TTC549 (cell line): ENCODE data around the gene LSR.

Experiments
- FAIRE-seq: peaks from 2 replicates; lab custom pipeline; 2012; peaks lifted over from hg19 to GRCh38; lab: Jason Lieb, UNC

Gene LSR, protein sequence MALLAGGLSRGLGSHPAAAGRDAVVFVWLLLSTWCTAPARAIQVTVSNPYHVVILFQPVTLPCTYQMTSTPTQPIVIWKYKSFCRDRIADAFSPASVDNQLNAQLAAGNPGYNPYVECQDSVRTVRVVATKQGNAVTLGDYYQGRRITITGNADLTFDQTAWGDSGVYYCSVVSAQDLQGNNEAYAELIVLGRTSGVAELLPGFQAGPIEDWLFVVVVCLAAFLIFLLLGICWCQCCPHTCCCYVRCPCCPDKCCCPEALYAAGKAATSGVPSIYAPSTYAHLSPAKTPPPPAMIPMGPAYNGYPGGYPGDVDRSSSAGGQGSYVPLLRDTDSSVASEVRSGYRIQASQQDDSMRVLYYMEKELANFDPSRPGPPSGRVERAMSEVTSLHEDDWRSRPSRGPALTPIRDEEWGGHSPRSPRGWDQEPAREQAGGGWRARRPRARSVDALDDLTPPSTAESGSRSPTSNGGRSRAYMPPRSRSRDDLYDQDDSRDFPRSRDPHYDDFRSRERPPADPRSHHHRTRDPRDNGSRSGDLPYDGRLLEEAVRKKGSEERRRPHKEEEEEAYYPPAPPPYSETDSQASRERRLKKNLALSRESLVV

DNA sequence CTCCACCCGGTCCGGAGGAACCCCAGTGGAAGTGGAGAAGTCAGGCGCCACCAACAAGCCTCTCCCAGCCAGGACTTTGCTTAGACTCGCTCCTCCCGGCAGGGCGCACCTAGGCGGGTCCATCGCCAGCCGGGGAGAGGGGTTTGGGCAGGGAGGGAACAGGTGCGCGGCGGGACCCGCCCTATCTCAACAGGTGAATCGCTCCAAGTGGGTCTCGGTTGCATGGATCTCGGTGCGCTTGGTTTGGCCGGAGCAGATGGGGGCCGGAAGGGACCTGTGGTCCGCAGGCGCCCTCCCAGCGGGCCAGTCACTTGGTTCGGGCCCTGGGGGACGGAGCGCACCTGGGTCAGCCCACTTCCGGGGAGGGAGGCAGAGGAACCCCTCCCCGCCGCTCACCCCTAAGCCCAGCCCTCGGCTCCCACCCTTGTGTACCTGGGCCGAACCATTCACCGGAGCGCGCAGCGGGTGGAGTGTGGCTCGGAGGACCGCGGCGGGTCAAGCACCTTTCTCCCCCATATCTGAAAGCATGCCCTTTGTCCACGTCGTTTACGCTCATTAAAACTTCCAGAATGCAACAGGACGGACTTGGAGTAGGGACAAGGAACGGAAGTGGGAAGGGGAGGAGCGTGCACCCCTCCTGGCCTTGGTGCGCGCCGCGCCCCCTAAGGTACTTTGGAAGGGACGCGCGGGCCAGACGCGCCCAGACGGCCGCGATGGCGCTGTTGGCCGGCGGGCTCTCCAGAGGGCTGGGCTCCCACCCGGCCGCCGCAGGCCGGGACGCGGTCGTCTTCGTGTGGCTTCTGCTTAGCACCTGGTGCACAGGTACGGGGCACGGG lies at the start of gene LSR:
Gene LSR (plus strand): TSS at position 693 of the 836 bp plus-strand sequence. CDS start 21 bp downstream, at position 714.
- no peak for FAIRE-seq

DNA sequence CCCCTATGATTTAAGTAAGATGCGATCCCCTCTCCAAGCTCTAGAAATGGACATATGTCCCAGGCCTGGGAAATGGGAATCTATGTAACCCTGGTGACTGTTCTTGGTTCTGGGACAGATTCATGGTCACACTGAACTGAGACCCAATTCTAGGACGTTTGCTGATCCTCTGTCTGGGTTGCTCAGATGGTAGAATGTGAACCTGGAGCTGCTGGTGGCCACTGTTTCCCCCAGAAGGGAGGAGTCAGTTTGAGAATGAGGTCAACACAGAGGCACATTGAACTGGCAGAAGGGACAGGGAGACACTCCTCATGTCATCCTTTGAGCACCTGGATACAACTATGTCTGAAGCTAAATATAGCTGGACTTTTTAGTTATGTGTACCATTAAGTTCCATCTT lies 49.3 kb upstream of the LSR start:
- no peak for FAIRE-seq

DNA sequence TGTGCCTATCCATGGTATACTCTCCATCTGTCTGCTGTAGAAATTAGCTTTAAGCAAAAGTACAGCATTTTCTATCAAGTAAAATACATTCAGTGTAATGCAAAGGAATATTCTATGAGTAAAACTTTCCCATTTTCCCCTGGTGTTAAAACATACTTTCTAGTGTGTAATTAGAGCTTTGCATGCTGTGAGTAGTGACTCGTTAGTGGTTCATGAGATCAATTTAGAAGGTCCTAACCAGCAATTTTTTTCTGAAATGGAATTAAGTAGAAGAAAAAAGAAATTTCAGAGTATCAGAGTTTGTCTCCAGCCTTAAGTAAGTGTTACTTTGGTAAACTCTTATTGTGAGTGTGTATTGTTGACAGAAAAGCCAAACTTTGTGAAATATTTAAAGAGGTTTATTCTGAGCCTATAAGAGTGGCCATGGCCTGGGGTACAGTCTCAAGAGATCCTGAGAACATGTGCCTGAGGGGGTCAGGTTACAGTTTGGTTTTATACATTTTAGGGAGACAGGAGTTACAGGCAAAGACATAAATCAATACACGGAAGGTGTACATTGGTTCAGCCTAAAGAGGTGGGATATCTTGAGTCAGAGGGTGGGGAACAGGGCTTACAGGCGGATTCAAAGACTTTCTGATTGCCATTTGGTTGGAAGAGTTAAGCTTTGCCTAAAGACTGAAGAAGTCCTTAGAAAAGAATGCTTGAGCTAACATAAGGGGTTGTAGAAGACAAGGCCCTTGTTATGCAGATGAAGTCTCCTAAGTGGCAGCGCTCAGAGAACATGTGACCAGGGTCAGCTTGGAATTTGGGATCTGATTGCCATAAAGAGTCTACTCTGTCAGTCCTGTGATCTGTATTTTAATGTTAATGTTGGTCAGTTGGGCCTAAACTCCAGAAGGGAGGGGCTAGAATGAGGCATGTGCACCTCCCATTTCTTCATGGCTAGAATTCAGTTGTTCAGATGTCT lies 45.8 kb upstream of the LSR start:
- no peak for FAIRE-seq

DNA sequence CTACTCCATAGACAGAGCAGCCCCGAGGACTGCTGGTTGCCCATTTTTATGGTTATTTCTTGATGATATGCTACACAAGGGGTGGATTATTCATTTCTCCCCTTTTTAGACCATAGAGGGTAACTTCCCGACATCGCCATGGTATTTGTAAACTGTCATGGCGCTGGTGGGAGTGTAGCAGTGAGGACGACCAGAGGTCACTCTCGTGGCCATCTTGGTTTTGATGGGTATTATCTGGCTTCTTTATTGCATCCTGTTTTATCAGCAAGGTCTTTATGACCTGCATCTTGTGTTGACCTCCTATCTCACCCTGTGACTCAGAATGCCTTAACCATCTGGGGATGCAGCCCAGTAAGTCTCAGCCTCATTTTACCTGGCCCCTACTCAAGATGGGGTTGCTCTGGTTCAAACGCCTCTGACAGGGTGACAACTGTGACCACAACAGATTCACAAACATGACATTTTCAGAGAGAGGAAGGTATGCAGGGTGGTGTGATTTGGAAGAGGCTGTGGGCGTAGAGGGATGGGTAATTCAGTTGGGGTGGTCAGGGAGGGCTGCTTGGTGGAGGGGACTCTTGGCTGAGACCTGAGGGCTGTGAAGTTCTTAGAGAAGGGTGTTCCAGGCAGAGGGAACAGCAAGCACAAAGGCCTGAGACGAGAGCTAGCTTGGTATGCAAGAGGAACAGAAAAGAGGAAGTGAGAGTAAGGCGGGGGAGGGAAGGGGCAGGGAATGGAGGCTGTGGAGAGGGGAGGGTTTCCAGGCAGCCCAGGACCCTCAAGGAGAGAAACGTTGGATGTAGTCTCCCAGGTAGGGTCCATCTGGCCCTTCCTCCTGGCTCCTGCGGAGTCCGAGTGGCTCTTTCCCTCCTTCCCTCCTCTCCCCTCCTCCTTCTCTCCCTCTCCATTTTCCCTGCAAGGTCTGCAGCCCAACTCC lies 43.7 kb upstream of the LSR start:
- no peak for FAIRE-seq

DNA sequence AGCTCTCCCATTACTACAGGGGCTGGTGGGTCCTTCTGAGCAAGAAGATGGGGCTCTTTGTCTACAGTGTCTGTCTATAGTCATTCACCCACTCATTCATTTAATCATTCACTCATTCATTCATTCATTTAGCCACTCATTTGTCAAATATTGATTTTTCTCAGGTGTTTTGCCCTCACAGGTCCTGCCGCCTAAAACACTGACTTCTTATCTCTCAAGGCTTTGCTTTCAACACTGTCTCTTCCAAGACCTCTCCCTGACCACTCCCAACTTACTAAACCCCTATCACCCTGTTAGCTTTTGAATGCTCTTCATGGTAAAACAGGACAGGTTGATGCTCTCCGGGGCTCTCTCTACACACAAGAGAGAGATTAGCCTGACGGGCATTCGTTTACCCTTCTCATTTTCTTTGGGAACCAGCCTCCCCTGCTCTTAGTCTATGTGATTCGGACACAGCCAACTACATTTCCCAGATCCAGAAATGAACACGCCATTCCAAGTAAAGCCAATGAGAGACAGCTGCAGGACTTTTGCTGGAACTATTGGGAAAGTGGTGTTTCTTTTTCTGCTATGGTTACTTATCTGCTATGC lies 43.0 kb upstream of the LSR start:
- no peak for FAIRE-seq

DNA sequence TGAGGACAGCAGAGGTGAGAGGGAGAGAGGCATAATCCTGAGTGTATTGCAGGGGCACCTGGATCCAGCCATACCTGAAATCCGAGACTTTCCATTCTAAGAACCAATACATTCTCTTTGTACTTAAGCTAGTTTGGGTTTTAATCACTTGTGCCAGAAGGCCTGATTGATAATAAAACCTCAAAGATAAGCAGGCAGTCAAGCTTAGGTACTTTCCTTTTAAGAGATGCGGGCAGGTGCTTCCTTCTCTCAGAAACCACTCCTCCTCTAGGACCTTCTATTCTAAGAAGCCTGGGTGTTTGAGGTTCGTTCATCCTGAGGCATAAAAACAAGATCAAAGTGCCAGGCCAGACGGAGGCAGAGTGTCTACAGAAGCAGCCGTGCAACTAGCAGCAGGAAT lies 42.4 kb upstream of the LSR start:
- no peak for FAIRE-seq

DNA sequence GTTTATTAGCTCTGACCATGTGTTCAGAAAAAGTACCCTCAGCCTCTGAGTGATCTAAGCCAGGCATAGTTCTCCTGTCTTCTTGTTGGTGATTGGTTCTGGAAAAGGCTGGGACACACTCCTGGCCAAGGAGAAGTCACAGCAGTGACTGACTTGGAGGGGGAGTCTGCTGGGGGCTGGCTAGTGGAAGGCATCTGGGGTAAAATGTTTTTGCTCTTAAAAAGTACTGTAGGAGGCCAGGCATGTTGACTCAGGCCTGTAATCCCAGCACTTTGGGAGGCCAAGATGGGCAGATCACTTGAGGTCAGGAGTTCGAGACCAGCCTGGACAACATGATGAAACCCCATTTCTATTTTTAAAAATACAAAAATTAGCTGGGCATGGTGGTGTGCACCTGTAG lies 41.9 kb upstream of the LSR start:
- FAIRE-seq = no peak

DNA sequence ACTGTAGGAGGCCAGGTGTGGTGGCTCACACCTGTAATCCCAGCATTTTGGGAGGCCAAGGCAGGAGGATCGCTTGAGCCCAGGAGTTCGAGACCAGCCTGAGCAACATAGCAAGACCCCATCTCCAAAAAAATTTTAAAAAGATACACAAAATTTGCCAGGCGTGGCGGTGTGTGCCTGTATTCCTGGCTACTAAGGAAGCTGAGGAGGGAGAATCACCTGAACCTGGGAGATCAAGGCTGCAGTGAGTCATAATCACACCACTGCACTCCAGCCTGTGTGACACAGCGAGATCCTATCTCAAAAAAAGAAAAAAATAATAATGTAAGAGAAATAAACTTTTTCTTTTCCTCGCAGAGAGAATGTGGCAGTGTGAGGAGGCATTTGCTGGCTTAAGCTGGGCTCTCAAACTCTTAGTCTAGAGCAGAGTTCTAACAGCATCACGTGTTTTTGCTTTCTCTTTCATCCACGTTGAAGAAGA lies 41.4 kb upstream of the LSR start:
- FAIRE-seq = no peak

DNA sequence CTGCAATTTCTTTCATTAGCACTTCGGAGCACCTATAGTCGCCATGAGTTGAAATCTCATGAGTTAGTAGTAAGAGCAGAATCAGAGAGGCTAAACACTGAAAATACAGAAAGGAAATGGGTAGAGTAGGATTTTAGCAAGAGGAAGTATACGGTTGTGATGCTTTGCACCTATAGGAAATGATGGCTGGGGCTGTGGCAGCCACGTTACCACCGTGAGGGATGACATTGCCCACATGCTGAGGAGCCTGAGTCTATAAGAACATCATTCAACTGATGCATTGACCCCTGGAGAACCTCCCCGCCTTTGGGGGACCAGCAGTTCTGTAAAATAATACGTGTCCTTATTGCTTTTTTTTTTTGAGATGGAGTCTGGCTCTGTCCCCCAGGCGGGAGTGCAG lies 40.7 kb upstream of the LSR start:
- no peak for FAIRE-seq

DNA sequence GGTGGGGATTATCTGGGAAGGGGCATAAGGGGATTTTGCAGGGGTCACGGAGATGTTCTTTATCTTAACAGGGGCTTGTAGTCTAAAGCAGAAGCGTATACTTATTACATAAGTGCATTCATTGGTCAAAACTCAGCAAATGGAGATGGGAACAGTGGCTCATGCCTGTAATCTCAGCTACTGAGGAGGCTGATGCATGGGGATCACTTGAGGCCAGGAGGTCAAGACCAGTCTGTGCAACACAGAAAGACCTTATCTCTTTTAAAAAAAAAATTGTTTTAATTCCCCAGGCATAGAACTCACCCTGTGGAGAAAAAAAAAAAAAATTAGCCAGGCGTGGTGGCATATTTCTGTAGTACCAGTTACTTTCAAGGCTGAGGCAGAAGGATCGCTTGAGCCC lies 39.2 kb upstream of the LSR start:
- no peak for FAIRE-seq

DNA sequence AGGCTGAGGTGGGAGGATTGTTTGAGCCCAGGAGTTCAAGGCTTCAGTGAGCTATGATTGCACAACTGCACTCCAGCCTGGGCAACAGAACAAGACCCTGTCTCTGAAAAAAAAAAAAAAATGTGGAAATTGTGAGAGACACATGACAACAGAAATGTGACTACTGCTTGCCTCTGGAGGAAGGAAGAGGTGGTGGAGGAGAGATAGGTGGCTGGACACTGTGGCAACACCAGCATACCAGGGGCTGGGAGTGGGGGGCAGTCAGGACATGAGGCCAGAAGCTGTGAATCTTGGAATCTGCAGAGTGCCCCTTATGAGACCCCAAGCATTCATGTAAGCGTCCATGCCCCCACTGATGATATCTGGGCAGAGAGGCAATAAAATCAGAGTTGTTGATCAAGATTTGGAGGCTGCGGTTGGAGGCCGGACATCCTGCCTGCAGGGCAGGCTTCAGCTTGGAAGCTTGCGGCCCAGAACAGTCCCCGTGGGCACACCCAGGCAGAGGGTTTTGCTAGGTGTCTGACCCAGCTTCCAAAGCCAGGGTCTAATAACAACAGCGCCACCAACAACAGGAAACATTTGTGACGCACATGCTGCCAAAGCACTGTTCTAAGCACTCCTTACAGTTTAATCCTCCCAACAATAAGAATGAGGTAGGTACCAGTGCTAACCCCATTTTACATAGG lies 37.1 kb upstream of the LSR start:
- no peak for FAIRE-seq

DNA sequence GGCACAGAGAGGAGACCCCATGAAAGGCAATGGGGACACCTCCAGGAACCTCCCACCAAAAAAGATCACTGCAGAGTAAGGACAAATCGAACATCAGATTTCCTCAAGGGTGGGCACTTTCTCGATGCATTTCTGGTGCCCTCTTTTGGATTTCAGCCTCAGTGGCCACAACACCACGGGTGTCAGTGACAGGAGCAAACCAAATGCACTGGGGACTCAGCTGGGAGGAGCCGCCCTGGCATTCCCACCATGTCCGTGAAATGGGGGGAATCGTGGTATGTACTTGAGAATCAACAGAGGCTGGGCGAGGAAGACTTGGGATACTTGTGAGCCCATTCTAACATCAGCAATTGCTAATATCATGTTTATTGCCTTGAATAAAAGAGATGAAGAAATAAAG lies 36.6 kb upstream of the LSR start:
- no peak for FAIRE-seq

DNA sequence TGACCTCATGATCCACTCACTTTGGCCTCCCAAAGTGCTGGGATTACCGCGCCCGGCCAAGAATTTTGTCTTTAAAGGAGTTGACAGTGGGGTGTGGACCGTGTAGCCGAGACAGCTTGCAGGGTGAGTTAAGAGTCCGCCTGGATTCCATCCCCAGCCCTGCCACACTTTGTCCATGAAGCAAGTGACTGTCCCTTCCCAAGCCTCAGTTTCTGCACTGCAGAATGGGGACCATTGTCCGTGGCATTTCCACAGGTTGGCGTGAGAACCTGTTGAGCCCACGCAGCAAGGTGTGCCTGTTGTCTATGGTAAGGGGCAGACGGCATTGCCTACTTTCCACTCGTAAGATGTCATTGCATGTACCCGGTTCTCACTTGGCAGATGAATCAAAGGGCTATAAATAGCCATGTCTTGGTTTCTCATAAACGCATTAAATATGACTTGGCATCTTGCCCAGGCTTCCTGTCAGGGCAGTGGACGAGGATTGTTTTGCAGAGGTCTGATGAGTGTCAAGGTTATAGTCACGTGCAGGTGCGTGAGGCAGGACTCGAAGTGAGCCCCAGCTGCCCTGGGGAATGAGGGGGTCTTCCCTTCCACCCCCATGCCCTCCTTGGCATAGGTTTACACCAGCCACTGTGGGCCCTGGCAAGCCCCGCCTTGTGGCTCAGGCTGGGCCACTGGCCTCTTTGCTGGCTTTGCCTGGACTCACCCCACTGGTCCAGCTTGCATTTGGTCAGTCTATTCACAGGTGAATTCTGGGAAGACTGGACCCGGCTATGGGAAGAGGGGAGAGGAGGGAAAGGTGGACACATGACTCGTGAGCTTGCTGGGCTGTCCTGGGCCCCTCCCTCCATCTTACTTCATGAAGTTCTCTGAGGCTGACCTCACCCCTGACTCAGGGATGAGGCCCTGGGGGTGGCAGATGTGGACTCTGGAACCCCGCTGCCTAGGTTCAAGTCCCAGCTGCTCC lies 34.9 kb upstream of the LSR start:
- FAIRE-seq = no peak

DNA sequence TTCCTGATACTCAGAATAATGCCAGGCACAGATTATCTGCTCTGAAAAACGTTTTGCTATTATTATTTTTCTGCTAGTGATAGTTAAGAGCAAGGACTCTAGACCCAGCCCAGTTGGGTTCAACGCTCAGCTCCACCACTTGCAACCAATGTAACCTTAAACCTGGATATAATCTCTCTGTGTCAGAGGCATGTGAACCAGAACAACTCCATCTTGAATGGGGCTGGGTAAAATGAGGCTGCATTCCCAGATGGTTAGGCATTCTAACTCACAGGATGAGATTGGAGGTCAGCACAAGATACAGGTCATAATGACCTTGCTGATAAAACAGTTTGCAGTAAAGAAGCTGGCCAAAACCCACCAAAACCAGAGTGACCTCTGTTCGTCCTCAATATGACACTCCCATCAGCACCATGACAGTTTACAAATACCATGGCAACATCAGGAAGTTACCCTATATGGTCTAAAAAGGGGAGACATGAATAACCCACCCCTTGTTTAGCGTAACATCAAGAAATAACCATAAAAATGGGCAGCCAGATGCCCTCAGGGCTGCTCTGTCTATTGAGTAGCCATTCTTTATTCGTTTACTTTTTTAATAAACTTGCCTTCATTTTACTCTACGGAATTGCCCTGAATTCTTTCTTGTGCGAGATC lies 33.9 kb upstream of the LSR start:
- no peak for FAIRE-seq

DNA sequence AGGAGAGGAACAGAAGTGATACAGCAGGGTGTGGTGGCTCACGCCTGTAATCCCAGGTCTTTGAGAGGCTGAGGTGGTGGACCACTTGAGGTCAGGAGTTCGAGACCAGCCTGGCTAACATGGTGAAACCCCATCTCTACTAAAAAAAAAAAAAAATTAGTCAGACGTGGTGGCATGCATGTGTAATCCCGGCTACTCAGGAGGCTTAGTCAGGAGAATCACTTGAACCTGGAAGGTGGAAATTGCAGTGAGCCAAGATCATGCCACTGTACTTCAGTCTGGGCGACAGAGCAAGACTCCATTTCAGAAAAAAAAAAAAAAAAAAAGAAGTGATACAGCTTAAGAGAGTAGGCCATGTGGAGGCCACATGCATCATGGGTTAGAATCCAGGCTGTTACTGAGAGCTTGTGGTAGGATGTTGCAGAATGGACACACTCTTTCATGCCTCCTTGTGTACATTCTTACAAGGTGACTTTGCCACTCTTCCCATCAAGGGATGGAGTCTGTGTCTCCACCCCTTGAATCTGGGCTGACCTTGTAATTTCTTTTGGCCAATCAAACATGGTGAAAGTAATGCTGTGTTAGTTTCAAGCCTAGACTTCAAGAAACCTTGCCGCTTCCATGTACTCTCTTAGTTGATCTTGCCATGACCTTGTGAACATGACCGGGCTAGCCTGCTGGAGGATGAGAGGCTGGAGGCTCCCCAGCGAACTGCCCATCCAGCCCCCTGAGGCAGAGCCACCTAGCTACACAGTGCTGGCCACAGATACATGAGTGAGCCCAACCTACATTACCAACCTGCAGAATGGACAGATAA lies 32.6 kb upstream of the LSR start:
- no peak for FAIRE-seq

DNA sequence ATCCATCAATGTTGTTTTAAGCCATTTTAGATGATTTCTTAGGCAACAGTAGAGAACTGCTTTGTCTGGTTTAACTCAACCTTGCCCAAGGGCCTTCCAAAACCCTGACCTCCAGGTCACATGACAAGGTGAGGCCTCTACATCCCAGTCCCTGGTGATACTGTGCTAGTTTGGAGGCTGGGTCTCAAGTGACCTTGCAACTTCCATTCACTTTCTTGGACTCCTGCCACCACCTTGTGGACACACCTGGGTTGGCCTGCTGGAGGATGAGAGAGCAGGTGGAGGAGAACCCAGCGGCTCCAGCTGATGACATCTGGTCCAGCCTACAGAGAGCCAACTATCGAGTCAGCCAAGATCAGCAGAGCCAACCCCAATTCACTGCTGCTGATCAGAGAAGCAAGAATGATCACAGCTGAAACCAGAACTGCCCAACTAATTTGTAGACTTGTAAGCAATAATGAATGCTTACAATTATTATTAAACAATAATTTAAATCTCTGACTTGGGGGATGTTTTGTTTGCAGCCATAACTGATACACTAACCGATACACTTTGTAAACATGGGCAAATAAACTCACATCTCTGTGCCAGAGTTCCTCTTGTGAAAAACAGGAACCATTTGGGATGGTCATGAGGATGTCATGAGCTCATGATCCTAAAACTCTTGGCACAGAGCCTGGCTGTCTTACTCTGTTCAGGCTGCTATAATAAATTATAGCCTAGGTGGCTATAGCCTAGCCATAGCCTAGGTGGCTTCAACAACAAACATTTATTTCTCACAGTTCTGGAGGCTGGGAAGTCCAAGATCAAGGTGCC lies 31.8 kb upstream of the LSR start:
- FAIRE-seq = no peak
